ENCODE results near the gene FLNC. TPM values are rescaled to one million over a fixed set of nuclear protein-coding genes. Genes with fewer than 3 reads are reported as not detected.

The FLNC gene
- total and polyA plus RNA-seq, 2 of the 13 experiments (the other 11 are each of a cell fraction or from before 2014, with no cell fraction given) = 0.02 TPM; not detected in 1

GRCh38 chr7:128869138-128869943 is 39.1 kb downstream of the FLNC start (continued):
- TF ChIP-seq ZBTB49 (CRISPR knock-in tag; IDR thresholded peaks at IDR 0.05; ENCODE audit: borderline replicate concordance) (no peak), ZNF3 (CRISPR knock-in tag; IDR thresholded peaks at IDR 0.05) (no peak), ARNTL (CRISPR knock-in tag; IDR thresholded peaks at IDR 0.05) (0 out of 2 replicates have a peak, but pooled peaks have one; percentile 32), SMC3 (IDR thresholded peaks at IDR 0.05; ENCODE audit: low read length) (no peak), MIER3 (CRISPR knock-in tag; IDR thresholded peaks at IDR 0.05; ENCODE audit: borderline replicate concordance) (no peak), PRDM4 (CRISPR knock-in tag; IDR thresholded peaks at IDR 0.05; ENCODE audit: borderline replicate concordance) (no peak), SSRP1 (CRISPR knock-in tag; IDR thresholded peaks at IDR 0.05) (no peak), FOXO4 (CRISPR knock-in tag; conservative IDR thresholded peaks at IDR 0.05) (no peak), HIVEP1 (CRISPR knock-in tag; IDR thresholded peaks at IDR 0.05) (no peak), RXRB (CRISPR knock-in tag; IDR thresholded peaks at IDR 0.05; ENCODE audit: borderline replicate concordance) (no peak), PHF20 (CRISPR knock-in tag; IDR thresholded peaks at IDR 0.05) (no peak), HNRNPLL (IDR thresholded peaks at IDR 0.05; ENCODE audit: low read depth, low read length, poor library complexity, severe bottlenecking) (peak; percentile 32), HNRNPUL1 (IDR thresholded peaks at IDR 0.05; ENCODE audit: low read depth, low read length) (no peak), HNRNPH1 (optimal IDR thresholded peaks at IDR 0.05; ENCODE audit: low read depth, low read length) (no peak), REPIN1 (CRISPR knock-in tag; IDR thresholded peaks at IDR 0.05; ENCODE audit: borderline replicate concordance, low read depth) (no peak), ZEB1 (IDR thresholded peaks at IDR 0.05; ENCODE audit: insufficient replicate concordance, low read depth) (no peak), E2F1 (CRISPR knock-in tag; IDR thresholded peaks at IDR 0.05) (no peak), SKIL (CRISPR knock-in tag; IDR thresholded peaks at IDR 0.05; ENCODE audit: borderline replicate concordance) (no peak), HDAC6 (IDR thresholded peaks at IDR 0.05; ENCODE audit: low read depth, low read length) (no peak)
